Osteoblast (primary cell): ENCODE results near the gene NPLOC4. TPM values are rescaled to one million over a fixed set of nuclear protein-coding genes. Genes with fewer than 3 reads are reported as not detected.

ENCODE experiments used
- DNase-seq: peaks from one replicate; pipeline ENCODE4 v3.0.0; 2011; ENCODE audit warnings: low spot score, mixed read lengths; ENCODE audit not compliant: insufficient read length; ENCODE audit errors: missing footprints
- H2AFZ ChIP-seq: 2 replicates; pipeline ENCODE4 v1.6.0; 2011; ENCODE audit warnings: mild to moderate bottlenecking, low read length
- H3K27ac ChIP-seq: 2 replicates; pipeline ENCODE4 v1.5.1; 2011; ENCODE audit warnings: mild to moderate bottlenecking, low read depth, low read length, moderate library complexity
- H3K27me3 ChIP-seq: 2 replicates; pipeline ENCODE4 v1.6.0; 2012; ENCODE audit warnings: mild to moderate bottlenecking, control low read depth, inconsistent platforms, low read length, moderate library complexity; ENCODE audit not compliant: insufficient read depth
- H3K36me3 ChIP-seq: 2 replicates; pipeline ENCODE4 v1.5.1; 2011; ENCODE audit warnings: mild to moderate bottlenecking, low read length, control low read depth, moderate library complexity; ENCODE audit not compliant: insufficient read depth
- H3K4me1 ChIP-seq: 2 replicates; pipeline ENCODE4 v1.5.1; 2011; ENCODE audit warnings: mild to moderate bottlenecking, low read length, control low read depth, moderate library complexity; ENCODE audit not compliant: insufficient read depth
- H3K4me2 ChIP-seq: 2 replicates; pipeline ENCODE4 v1.6.0; 2011; ENCODE audit warnings: mild to moderate bottlenecking, low read length; ENCODE audit not compliant: insufficient read depth
- H3K4me3 ChIP-seq: fragments of 200-600 bp; sonication (generic); 3 replicates; pipeline ENCODE4 v1.5.1; 2012; ENCODE audit warnings: mild to moderate bottlenecking, low read length, inconsistent platforms; ENCODE audit not compliant: insufficient read depth
- H3K79me2 ChIP-seq: 2 replicates; pipeline ENCODE4 v1.6.0; 2012; ENCODE audit warnings: mild to moderate bottlenecking, low read length, control low read depth, inconsistent platforms; ENCODE audit not compliant: insufficient read depth
- H3K9me3 ChIP-seq: 2 replicates; pipeline ENCODE4 v1.5.1; 2011; ENCODE audit warnings: low read depth, low read length, control low read depth
- H4K20me1 ChIP-seq: 2 replicates; pipeline ENCODE4 v1.6.0; 2012; ENCODE audit warnings: mild to moderate bottlenecking, low read length, control low read depth; ENCODE audit not compliant: insufficient read depth
- total RNA-seq: library from RNA; depleted of rRNA; stranded (reverse); fragments of >200 nt; gene quantifications from 2 replicates; pipeline ENCODE4 v1.2.3, GENCODE V29; 2012
- TF ChIP-seq, protein P1 (sequence below): IDR thresholded peaks from 2 replicates; pipeline ENCODE4 v1.5.1; 2011; ENCODE audit warnings: mild to moderate bottlenecking, low read depth, low read length, moderate library complexity; ENCODE audit errors: extremely low read depth

Gene NPLOC4
- total RNA-seq, 1 donor = 118 TPM

DNA sequence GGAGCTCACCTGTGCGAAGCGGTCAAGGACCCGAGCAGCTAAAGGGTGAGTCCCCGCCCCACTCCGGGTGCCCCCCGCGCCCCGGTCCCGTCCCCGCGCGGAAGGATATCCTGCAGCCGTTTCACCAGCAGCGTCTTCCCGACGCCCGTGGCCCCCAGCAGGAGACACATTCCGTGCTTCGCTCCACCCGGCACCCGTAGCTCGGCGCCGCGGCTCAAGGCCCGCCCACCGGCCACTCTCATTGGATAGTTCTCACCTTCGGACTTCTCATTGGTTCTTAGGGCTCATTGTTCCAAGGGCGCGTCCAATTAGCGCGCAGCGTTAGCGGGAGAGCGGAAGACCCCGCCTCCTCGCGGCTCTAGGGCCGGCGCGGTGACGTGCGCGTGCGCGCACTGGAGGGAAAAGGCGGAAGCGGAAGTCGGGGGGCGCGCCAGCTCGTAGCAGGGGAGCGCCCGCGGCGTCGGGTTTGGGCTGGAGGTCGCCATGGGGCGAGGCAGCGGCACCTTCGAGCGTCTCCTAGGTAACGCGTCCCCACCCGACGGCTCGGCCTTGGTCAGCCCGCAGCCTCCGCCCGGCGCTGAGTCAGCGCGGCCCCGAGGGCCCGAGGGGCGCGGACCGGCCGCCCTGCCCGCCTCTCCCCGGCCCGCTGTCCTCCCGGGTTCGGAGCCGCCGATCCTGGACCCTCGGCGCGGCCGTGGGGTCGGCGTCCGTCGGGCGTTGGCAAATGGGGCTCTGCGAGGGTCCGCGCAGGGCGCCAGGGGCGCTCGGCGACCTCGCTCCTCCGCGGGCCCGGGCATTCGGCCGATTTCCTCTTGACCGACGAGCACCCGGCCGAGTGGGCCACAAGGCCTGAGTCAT is 46.9 kb upstream of the NPLOC4 start, which contains the start of the genes ARL16 and HGS:
Gene ARL16 (minus strand): TSS at position 214 of the 858 bp plus-strand sequence. CDS start 44 bp downstream, at position 170.
Gene HGS (plus strand): TSS at position 428 of the 858 bp plus-strand sequence. CDS start 56 bp downstream, at position 484.
- H3K79me2 ChIP-seq = peaks cover 86% of the 10 kb centered on the region
- peaks cover 23% of the 10 kb centered on the region for H3K4me1 ChIP-seq
- H2AFZ ChIP-seq = peak within 1 kb of the TSS; percentile 78
- peaks cover 52% of the 10 kb centered on the region for H4K20me1 ChIP-seq
- DNase-seq = peak; percentile 100
- H3K9me3 ChIP-seq = no peaks in the 10 kb centered on the region
- H3K36me3 ChIP-seq = peaks cover 40% of the 10 kb centered on the region
- no peaks in the 10 kb centered on the region for H3K27me3 ChIP-seq
- TF ChIP-seq, protein P1, sequence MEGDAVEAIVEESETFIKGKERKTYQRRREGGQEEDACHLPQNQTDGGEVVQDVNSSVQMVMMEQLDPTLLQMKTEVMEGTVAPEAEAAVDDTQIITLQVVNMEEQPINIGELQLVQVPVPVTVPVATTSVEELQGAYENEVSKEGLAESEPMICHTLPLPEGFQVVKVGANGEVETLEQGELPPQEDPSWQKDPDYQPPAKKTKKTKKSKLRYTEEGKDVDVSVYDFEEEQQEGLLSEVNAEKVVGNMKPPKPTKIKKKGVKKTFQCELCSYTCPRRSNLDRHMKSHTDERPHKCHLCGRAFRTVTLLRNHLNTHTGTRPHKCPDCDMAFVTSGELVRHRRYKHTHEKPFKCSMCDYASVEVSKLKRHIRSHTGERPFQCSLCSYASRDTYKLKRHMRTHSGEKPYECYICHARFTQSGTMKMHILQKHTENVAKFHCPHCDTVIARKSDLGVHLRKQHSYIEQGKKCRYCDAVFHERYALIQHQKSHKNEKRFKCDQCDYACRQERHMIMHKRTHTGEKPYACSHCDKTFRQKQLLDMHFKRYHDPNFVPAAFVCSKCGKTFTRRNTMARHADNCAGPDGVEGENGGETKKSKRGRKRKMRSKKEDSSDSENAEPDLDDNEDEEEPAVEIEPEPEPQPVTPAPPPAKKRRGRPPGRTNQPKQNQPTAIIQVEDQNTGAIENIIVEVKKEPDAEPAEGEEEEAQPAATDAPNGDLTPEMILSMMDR = no peak
- peak within 1 kb of the TSS; percentile 97 for H3K4me2 ChIP-seq
- peak within 1 kb of the TSS; percentile 97 for H3K4me3 ChIP-seq
- H3K27ac ChIP-seq = peak within 1 kb of the TSS; percentile 91

DNA sequence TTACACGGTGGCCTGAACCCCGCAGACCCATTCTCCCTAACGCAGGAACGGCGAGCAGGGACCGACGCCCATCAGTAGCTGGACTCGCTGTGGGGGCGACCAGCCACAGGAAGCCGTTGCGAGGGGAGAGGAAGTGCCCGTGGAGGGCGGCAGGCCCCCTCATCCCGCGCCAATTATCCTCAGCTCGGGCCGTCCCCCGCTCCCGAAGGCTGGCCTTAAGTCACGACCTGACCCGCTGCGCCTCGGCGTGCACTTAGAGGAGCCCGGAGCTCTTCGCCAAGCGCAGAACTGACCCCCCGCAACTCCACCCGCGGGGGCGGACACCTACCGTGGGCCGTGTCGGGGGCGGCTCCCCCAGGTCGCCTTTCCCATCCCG is 46.3 kb upstream of the NPLOC4 start:
- Histone ChIP-seq H3K27me3 (no peaks in the 10 kb centered on the region), H3K9me3 (no peaks in the 10 kb centered on the region), H2AFZ (peak overlapping the region; percentile 78), H3K4me2 (peak overlapping the region; percentile 97), H3K4me3 (peak overlapping the region; percentile 97), H3K36me3 (peaks cover 34% of the 10 kb centered on the region), H3K27ac (peak overlapping the region; percentile 85), H4K20me1 (peaks cover 46% of the 10 kb centered on the region), H3K4me1 (peaks cover 23% of the 10 kb centered on the region), H3K79me2 (peaks cover 80% of the 10 kb centered on the region)
- TF ChIP-seq, protein P1 = no peak
- DNase-seq = peak; percentile 92

DNA sequence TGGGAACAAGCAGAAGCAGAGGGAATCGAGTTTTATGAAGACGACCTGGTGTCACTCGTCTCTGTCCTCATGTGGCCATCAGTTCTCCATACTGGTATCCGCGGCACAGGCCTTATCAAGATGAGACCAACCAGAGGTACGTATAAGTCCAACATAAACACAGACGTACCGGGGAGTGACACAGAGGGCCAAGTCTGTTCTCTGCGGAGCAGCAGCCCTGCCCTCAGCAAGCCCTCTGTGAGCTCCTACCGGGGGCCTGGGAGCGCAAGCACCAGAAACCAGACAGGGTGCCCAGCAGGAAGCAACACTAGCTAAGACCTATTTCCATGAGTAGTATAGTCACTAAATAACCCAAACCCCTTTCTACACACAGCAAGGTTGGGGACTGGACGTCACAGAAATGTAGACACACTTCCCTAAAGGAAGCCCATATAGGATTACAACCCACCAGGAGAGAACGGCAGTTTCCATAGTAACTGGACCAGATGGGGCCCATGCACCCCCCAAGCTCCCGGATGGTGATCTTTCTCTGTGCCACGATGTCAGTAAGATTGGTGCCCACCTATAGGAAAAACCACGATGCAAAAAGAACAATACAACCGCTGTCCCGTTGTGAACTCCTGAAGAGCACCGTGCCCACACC is 45.8 kb upstream of the NPLOC4 start:
- peaks cover 29% of the 10 kb centered on the region for H3K36me3 ChIP-seq
- peak; percentile 86 for DNase-seq
- H3K27me3 ChIP-seq = no peaks in the 10 kb centered on the region
- no peaks in the 10 kb centered on the region for H3K9me3 ChIP-seq
- peaks cover 75% of the 10 kb centered on the region for H3K79me2 ChIP-seq
- TF ChIP-seq, protein P1 = no peak
- H3K4me2 ChIP-seq = peak overlapping the region; percentile 97
- H3K4me3 ChIP-seq = peak overlapping the region; percentile 97
- peak overlapping the region; percentile 78 for H2AFZ ChIP-seq
- H3K27ac ChIP-seq = peak overlapping the region; percentile 85
- peaks cover 41% of the 10 kb centered on the region for H4K20me1 ChIP-seq
- peaks cover 23% of the 10 kb centered on the region for H3K4me1 ChIP-seq

DNA sequence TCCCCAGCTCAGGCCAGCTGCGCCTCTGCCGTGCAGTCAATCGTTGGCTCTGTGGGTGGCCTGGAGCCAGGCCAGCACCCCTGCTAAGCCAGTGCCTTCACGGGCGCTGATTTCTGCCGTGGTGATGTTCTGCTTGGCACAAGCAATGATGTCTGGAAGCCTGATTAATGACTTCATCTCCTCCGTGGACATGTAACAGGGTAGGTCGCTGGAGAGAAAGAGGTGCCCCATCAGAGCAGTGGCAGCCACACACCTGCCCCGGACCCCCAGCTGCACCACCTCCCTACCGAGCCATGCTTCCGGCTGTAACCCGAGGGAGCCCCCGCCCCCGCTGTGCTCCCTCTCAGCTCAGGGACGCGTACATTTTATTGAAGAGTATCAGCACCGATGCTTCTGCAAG is 44.8 kb upstream of the NPLOC4 start:
- DNase-seq = no peak
- H2AFZ ChIP-seq = no peak overlapping the region
- H3K79me2 ChIP-seq = peaks cover 67% of the 10 kb centered on the region
- no peak overlapping the region for H3K27ac ChIP-seq
- TF ChIP-seq, protein P1 = no peak
- H3K4me3 ChIP-seq = no peak overlapping the region
- H3K4me2 ChIP-seq = no peak overlapping the region
- peaks cover 18% of the 10 kb centered on the region for H3K36me3 ChIP-seq
- H3K9me3 ChIP-seq = no peaks in the 10 kb centered on the region
- H3K27me3 ChIP-seq = no peaks in the 10 kb centered on the region
- peaks cover 31% of the 10 kb centered on the region for H4K20me1 ChIP-seq
- H3K4me1 ChIP-seq = peaks cover 23% of the 10 kb centered on the region
